LoVo (cell line): ENCODE measurements around the gene SUPT5H.
A peak's percentile ranks its signal among the peaks of the same experiment; 100 is the strongest.
"Not testable (repeated sequence)": the region's sequence is repeated elsewhere in the genome, so short reads cannot be mapped to it uniquely, and the experiment has no call there.

Experiments used
- DNase-seq: peaks from one replicate; pipeline ENCODE4 v3.0.0-alpha.2; 2016; ENCODE audit warnings: low spot score

SUPT5H gene

GRCh38 chr19:39465956-39466747, 20.8 kb downstream of the SUPT5H start:
- no peak for DNase-seq

GRCh38 chr19:39467941-39468340, 22.6 kb downstream of the SUPT5H start:
- DNase-seq: no peak

- no peak for DNase-seq
Observed at GRCh38 chr19:39469036-39469435, 23.7 kb downstream of the SUPT5H start.

GRCh38 chr19:39469567-39469966, 24.2 kb downstream of the SUPT5H start:
- no peak for DNase-seq

GRCh38 chr19:39470724-39471339, 25.4 kb downstream of the SUPT5H start:
- no peak for DNase-seq

- no peak for DNase-seq
Observed at GRCh38 chr19:39471756-39472536, 26.6 kb downstream of the SUPT5H start.

- DNase-seq: no peak
Observed at GRCh38 chr19:39472746-39473442, 27.5 kb downstream of the SUPT5H start.

- no peak for DNase-seq
Observed at GRCh38 chr19:39473443-39473960, 28.1 kb downstream of the SUPT5H start.

GRCh38 chr19:39474139-39474620, 28.8 kb downstream of the SUPT5H start:
- DNase-seq: no peak

- no peak for DNase-seq
Observed at GRCh38 chr19:39475748-39476147, 30.4 kb downstream of the SUPT5H start.

- DNase-seq: not testable (repeated sequence)
Observed at GRCh38 chr19:39479319-39479801, 34.0 kb downstream of the SUPT5H start.

GRCh38 chr19:39479916-39480315, 34.5 kb downstream of the SUPT5H start:
- no peak for DNase-seq

- DNase-seq: peak; percentile 97
Observed at GRCh38 chr19:39480337-39481228, 35.2 kb downstream of the SUPT5H start, which contains the start of gene TIMM50. Gene TIMM50, plus strand, starts transcription at chr19:39480838. Its CDS starts 16 bp downstream, at chr19:39480854.

- DNase-seq: no peak
Observed at GRCh38 chr19:39481229-39481545, 35.8 kb downstream of the SUPT5H start.

- DNase-seq: no peak
Observed at GRCh38 chr19:39481676-39482075, 36.3 kb downstream of the SUPT5H start.

GRCh38 chr19:39483141-39483540, 37.8 kb downstream of the SUPT5H start:
- no peak for DNase-seq

GRCh38 chr19:39489756-39490155, 44.4 kb downstream of the SUPT5H start:
- DNase-seq: no peak

- no peak for DNase-seq
Observed at GRCh38 chr19:39492225-39492624, 46.8 kb downstream of the SUPT5H start.

- DNase-seq: no peak
Observed at GRCh38 chr19:39492788-39493187, 47.4 kb downstream of the SUPT5H start.

GRCh38 chr19:39494661-39495060, 49.3 kb downstream of the SUPT5H start:
- DNase-seq: no peak

- DNase-seq: no peak
Observed at GRCh38 chr19:39496063-39496462, 50.7 kb downstream of the SUPT5H start.
